Activated gamma-delta T cell treated with Interleukin-2 at 50 U/mL for 16 hours (primary cell): ENCODE results near the gene FGD4.

Experiments
- DNase-seq: peaks from one replicate; pipeline ENCODE4 v3.0.0-alpha.2; 2020

Gene FGD4

GRCh38 chr12:32693036-32693435, 293.7 kb downstream of the FGD4 start:
- no peak for DNase-seq
